ENCODE results near the gene TSPYL2.

TSPYL2 gene

DNA sequence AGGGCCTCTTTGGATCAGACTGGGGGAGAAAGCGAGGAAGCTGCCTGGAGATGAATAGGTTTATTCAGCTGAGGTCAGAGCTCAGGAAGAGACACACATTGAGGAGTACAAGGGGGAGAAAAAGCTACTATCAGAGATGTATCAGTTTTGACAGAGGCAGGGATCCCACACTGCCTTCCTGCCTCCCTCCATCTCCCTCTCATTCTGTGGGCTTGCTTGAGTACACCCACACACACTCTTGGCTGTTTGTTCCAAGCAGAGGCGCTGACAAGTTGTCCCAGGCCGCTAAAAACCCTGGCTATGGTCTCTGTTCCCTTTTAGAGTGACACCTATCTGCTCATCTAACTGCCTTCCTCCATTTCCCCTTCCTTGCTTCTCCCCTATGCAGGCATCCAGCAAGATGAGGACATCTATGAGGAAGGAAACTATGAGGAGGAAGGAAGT, 5.2 kb downstream of the TSPYL2 start:
- no peak overlapping the region for H3K4me3 ChIP-seq (ENCODE audit: low read depth, low read length)
- DNase-seq (ENCODE audit: low read depth), result no peak
- TF ChIP-seq, protein P1, sequence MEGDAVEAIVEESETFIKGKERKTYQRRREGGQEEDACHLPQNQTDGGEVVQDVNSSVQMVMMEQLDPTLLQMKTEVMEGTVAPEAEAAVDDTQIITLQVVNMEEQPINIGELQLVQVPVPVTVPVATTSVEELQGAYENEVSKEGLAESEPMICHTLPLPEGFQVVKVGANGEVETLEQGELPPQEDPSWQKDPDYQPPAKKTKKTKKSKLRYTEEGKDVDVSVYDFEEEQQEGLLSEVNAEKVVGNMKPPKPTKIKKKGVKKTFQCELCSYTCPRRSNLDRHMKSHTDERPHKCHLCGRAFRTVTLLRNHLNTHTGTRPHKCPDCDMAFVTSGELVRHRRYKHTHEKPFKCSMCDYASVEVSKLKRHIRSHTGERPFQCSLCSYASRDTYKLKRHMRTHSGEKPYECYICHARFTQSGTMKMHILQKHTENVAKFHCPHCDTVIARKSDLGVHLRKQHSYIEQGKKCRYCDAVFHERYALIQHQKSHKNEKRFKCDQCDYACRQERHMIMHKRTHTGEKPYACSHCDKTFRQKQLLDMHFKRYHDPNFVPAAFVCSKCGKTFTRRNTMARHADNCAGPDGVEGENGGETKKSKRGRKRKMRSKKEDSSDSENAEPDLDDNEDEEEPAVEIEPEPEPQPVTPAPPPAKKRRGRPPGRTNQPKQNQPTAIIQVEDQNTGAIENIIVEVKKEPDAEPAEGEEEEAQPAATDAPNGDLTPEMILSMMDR (conservative IDR thresholded peaks at IDR 0.05; ENCODE audit: low read depth, low read length), result no peak

DNA sequence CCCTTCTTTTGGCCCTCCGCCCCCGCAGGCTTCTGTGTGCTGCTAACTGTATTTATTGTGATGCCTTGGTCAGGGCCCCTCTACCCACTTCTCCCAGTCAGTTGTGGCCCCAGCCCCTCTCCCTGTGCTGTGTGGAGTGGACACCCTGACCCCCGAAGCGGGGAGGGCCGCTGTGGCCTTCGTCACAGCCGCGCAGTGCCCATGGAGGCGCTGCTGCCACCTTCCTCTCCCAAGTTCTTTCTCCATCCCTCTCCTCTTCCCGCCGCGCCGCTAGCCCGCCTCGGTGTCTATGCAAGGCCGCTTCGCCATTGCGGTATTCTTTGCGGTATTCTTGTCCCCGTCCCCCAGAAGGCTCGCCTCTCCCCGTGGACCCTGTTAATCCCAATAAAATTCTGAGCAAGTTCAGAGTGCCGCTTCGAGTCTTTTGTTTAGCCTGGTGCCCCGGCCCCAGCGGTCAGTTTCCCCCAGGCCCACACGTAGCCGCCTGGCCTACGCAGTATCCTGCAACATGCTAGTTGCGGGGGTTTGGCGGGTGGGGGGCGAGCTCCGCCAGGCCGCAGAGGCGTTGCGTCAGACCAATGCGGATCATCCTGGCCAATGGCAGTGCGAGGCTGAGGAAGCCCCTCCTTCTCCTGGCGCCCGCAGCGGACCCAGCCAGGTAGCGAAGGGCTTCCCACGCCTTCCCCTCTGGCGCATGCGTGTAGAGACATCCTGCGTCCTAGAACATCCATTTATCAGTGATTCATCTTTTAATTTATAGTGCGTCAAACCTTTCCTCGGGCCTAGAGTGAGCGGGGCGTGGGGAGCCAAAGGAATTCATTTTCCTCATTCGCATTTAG, 6.2 kb downstream of the TSPYL2 start:
- H3K4me3 ChIP-seq (ENCODE audit: low read depth, low read length), result peak overlapping the region; percentile 51
- TF ChIP-seq, protein P1 (conservative IDR thresholded peaks at IDR 0.05; ENCODE audit: low read depth, low read length), result no peak
- DNase-seq (ENCODE audit: low read depth), result peak; percentile 87

- TF ChIP-seq, protein P1 (conservative IDR thresholded peaks at IDR 0.05; ENCODE audit: low read depth, low read length), result peak; percentile 80
- H3K4me3 ChIP-seq (ENCODE audit: low read depth, low read length), result peak overlapping the region; percentile 51
- peak; percentile 80 for DNase-seq (ENCODE audit: low read depth)
These were observed 7.2 kb downstream of the TSPYL2 start for GRCh38 chrX:53089224-53089842.

- no peak for DNase-seq (ENCODE audit: low read depth)
- H3K4me3 ChIP-seq (ENCODE audit: low read depth, low read length), result no peak overlapping the region
- TF ChIP-seq, protein P1 (conservative IDR thresholded peaks at IDR 0.05; ENCODE audit: low read depth, low read length), result no peak
These were observed 7.8 kb downstream of the TSPYL2 start for GRCh38 chrX:53089925-53090324.

- H3K4me3 ChIP-seq (ENCODE audit: low read depth, low read length), result no peak overlapping the region
- TF ChIP-seq, protein P1 (conservative IDR thresholded peaks at IDR 0.05; ENCODE audit: low read depth, low read length), result no peak
- no peak for DNase-seq (ENCODE audit: low read depth)
These were observed 9.2 kb downstream of the TSPYL2 start for GRCh38 chrX:53091354-53091753.

DNA sequence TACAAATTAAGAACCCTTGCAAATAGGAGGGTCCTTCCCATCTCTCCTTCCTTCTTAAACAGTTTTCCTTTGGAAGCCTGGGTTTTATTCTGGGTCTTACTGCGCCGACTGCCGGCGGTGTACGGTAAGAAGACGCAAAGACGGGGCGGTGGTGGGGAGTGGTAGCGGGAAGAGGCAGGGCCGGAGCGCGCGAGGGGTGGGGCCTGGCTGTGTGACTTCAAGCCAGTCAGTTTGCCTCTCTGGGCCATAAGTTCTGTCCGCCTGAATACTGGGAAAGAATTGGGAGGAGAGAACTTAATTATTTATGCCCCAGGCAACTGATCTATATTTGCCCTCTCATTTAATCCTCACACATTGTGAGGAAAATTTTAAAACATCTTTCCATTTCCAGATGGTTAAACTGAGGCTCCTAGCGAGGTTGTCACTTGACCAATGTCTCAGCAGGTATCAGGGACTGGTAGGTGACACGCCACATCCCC, 11.0 kb downstream of the TSPYL2 start:
- H3K4me3 ChIP-seq (ENCODE audit: low read depth, low read length), result peak overlapping the region; percentile 41
- TF ChIP-seq, protein P1 (conservative IDR thresholded peaks at IDR 0.05; ENCODE audit: low read depth, low read length), result peak; percentile 71
- peak; percentile 87 for DNase-seq (ENCODE audit: low read depth)

Measured in choroid plexus epithelial cell (primary cell).